GM18858 (cell line): ENCODE measurements around the gene PPFIA2.
"Not testable (repeated sequence)": the region's sequence is repeated elsewhere in the genome, so short reads cannot be mapped to it uniquely, and the experiment has no call there.

Experiments
- ATAC-seq: cut with Tn5 transposase; IDR thresholded peaks from one replicate; pipeline ENCODE4 v1.9.1; 2021; ENCODE audit not compliant: unreplicated experiment

The PPFIA2 gene

GRCh38 chr12:81222846-81223592 is 536.1 kb downstream of the PPFIA2 start:
- no peak for ATAC-seq

- no peak for ATAC-seq
These were observed 537.5 kb downstream of the PPFIA2 start for GRCh38 chr12:81221681-81222080.

DNA sequence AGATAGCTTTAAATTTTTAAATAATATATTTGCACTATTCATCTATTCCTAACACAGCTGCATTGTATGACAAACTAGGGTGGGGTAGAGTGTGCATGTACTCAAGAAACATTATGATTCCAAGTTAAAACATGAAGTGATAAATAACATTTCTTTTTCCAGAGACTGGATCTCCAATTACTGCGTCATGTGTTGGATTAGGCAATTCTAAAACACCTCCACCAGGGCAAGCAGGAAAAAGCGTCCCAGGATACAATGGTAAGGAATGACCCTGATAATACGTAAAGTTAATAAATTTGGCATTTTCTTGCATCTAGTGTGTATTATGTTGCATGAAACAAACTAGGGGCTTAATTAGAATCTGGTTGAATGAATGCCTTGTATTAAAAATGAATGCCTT is 542.4 kb downstream of the PPFIA2 start:
- ATAC-seq: no peak

- ATAC-seq: no peak
These were observed 546.0 kb downstream of the PPFIA2 start for GRCh38 chr12:81212996-81213696.

- no peak for ATAC-seq
These were observed 547.8 kb downstream of the PPFIA2 start for GRCh38 chr12:81211306-81211705.

DNA sequence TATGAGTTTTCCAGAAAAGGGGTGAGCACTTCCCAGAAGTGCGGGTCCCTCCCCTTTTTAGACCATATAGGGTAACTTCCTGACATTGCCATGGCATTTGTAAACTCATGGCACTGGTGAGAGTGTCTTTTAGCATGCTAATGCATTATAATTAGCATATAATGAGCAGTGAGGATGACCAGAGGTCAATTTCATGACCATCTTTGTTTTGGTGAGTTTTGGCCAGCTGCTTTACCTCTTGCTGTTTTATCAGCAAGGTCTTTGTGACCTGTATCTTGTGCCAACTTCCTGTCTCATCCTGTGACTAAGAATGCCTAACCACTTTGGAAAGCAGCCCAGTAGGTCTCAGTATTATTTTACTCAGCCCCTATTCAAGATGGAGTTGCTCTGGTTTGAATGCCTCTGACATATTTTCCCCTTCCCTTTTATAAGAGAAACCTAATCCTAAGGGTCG is 549.4 kb downstream of the PPFIA2 start:
- ATAC-seq: not testable (repeated sequence)

DNA sequence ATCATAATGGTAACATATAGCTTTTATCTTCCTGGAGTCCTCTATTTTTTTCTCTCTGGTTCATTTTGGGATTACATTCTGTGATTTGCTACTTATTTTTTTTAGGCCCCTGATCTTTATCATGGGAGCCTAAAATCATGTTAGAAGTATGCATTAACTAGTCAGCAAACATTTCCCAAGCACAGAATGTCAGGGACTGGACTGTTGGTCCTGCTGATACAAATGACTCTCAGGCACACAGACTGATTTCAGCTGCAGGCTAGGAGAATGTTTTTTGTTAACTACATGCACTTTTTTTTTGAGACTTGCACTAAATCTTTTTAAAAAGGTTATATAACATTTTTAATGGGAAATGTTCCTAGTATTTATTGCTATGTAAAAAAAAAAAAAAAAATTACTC is 550.1 kb downstream of the PPFIA2 start:
- ATAC-seq: no peak

DNA sequence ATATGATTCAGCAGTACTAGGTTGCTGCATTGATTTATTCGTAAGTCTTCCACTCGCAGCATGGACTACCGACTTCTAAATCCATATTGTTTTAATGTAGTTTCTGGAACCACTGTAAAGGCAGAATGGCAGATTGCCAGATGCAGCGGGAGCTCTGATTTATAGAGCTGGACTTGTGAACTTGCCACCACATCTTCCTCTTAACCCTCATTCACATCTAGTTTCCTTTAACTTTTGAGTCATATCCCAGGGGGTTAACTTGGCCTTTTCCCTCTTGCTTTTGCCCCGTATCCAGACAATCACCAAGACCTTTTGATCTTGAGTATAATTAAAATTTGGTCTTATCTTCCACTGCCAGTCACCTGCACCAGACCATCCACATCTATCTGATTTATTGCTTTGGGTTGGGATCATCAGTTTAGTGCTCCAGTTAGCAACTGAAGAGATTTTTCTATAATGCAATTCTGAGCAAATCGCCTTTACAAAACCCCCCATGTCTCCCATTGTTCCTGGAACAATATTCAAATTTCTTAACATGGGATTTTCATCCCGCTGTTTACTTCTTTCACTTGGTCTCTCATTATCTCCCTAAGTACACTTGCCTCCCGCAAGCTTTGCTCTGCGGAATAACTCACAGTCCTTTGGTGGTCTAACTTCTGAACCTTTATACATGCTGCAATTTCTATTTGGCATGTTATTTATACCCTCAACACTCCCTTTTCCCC is 550.8 kb downstream of the PPFIA2 start:
- no peak for ATAC-seq
